ENCODE data around the gene XXYLT1. TPM values are rescaled to one million over a fixed set of nuclear protein-coding genes. Genes with fewer than 3 reads are reported as not detected.

The XXYLT1 gene
- total and polyA plus RNA-seq, 10 of the 15 experiments (the other 5 are each of a cell fraction or from before 2014, with no cell fraction given): 1.2 to 14.2 (median 9.3) TPM

- TF ChIP-seq, protein P1, sequence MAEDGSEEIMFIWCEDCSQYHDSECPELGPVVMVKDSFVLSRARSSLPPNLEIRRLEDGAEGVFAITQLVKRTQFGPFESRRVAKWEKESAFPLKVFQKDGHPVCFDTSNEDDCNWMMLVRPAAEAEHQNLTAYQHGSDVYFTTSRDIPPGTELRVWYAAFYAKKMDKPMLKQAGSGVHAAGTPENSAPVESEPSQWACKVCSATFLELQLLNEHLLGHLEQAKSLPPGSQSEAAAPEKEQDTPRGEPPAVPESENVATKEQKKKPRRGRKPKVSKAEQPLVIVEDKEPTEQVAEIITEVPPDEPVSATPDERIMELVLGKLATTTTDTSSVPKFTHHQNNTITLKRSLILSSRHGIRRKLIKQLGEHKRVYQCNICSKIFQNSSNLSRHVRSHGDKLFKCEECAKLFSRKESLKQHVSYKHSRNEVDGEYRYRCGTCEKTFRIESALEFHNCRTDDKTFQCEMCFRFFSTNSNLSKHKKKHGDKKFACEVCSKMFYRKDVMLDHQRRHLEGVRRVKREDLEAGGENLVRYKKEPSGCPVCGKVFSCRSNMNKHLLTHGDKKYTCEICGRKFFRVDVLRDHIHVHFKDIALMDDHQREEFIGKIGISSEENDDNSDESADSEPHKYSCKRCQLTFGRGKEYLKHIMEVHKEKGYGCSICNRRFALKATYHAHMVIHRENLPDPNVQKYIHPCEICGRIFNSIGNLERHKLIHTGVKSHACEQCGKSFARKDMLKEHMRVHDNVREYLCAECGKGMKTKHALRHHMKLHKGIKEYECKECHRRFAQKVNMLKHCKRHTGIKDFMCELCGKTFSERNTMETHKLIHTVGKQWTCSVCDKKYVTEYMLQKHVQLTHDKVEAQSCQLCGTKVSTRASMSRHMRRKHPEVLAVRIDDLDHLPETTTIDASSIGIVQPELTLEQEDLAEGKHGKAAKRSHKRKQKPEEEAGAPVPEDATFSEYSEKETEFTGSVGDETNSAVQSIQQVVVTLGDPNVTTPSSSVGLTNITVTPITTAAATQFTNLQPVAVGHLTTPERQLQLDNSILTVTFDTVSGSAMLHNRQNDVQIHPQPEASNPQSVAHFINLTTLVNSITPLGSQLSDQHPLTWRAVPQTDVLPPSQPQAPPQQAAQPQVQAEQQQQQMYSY (CRISPR knock-in tag; IDR thresholded peaks at IDR 0.05): no peak
- no peak for TF ChIP-seq GATAD2B (conservative IDR thresholded peaks at IDR 0.05; ENCODE audit: low read depth)
- no peak for TF ChIP-seq SREBF2 (IDR thresholded peaks at IDR 0.05; ENCODE audit: low read length)
- TF ChIP-seq MYC (IDR thresholded peaks at IDR 0.05; ENCODE audit: insufficient read depth, insufficient read length, insufficient replicate concordance, low read length, severe bottlenecking): no peak
- TF ChIP-seq SMAD1 (IDR thresholded peaks at IDR 0.05; ENCODE audit: low read depth, partially characterized antibody): no peak
- no peak for TF ChIP-seq EZH2 (IDR thresholded peaks at IDR 0.05; ENCODE audit: borderline replicate concordance, control insufficient read depth, low read depth, low read length)
- no peak for TF ChIP-seq E4F1 (IDR thresholded peaks at IDR 0.05; ENCODE audit: borderline replicate concordance, partially characterized antibody)
- TF ChIP-seq, protein P2, sequence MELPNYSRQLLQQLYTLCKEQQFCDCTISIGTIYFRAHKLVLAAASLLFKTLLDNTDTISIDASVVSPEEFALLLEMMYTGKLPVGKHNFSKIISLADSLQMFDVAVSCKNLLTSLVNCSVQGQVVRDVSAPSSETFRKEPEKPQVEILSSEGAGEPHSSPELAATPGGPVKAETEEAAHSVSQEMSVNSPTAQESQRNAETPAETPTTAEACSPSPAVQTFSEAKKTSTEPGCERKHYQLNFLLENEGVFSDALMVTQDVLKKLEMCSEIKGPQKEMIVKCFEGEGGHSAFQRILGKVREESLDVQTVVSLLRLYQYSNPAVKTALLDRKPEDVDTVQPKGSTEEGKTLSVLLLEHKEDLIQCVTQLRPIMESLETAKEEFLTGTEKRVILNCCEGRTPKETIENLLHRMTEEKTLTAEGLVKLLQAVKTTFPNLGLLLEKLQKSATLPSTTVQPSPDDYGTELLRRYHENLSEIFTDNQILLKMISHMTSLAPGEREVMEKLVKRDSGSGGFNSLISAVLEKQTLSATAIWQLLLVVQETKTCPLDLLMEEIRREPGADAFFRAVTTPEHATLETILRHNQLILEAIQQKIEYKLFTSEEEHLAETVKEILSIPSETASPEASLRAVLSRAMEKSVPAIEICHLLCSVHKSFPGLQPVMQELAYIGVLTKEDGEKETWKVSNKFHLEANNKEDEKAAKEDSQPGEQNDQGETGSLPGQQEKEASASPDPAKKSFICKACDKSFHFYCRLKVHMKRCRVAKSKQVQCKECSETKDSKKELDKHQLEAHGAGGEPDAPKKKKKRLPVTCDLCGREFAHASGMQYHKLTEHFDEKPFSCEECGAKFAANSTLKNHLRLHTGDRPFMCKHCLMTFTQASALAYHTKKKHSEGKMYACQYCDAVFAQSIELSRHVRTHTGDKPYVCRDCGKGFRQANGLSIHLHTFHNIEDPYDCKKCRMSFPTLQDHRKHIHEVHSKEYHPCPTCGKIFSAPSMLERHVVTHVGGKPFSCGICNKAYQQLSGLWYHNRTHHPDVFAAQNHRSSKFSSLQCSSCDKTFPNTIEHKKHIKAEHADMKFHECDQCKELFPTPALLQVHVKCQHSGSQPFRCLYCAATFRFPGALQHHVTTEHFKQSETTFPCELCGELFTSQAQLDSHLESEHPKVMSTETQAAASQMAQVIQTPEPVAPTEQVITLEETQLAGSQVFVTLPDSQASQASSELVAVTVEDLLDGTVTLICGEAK (IDR thresholded peaks at IDR 0.05; ENCODE audit: borderline replicate concordance): no peak
- no peak for TF ChIP-seq TBL1XR1 (IDR thresholded peaks at IDR 0.05; ENCODE audit: low read depth, low read length)
Observed at GRCh38 chr3:195069501-195070251, 201.3 kb downstream of the XXYLT1 start (continued).
